Fibroblast of lung (primary cell): ENCODE results near the gene UTP20.

Experiments
- CTCF ChIP-seq, 2 donors: IDR thresholded peaks in 1 of 2; conservative IDR thresholded peaks in 1 of 2; 1 replicate in 1 of 2; 2 replicates in 1 of 2; pipeline ENCODE4 v1.5.1; 2011 to 2012; ENCODE audit warnings: low read length in 2 of 2, control low read depth in 1 of 2, inconsistent platforms in 1 of 2, low read depth in 1 of 2, mild to moderate bottlenecking in 1 of 2
- EZH2 ChIP-seq: IDR thresholded peaks from 2 replicates; pipeline ENCODE4 v1.5.1; 2012; ENCODE audit warnings: low read length, control low read depth, mild to moderate bottlenecking; ENCODE audit errors: missing control alignments

- TF ChIP-seq EZH2 (no peak), CTCF (conservative IDR thresholded peaks at IDR 0.05 in 1 of 2, IDR thresholded peaks at IDR 0.05 in 1 of 2; ENCODE audit: low read depth in 1 of 2, low read length in 2 of 2) (no peak)
These were observed 58.2 kb downstream of the UTP20 start for GRCh38 chr12:101338087-101338486.
